Limb (tissue), 2 donors: ENCODE results near the gene BRK1.
"Not testable (repeated sequence)": the region's sequence is repeated elsewhere in the genome, so short reads cannot be mapped to it uniquely, and the experiment has no call there.

Experiments
- DNase-seq, 2 donors: peaks; one replicate each; pipeline ENCODE4 v3.0.0-alpha.2; 2016; ENCODE audit errors: extremely low spot score in 2 of 2

The BRK1 gene

DNA sequence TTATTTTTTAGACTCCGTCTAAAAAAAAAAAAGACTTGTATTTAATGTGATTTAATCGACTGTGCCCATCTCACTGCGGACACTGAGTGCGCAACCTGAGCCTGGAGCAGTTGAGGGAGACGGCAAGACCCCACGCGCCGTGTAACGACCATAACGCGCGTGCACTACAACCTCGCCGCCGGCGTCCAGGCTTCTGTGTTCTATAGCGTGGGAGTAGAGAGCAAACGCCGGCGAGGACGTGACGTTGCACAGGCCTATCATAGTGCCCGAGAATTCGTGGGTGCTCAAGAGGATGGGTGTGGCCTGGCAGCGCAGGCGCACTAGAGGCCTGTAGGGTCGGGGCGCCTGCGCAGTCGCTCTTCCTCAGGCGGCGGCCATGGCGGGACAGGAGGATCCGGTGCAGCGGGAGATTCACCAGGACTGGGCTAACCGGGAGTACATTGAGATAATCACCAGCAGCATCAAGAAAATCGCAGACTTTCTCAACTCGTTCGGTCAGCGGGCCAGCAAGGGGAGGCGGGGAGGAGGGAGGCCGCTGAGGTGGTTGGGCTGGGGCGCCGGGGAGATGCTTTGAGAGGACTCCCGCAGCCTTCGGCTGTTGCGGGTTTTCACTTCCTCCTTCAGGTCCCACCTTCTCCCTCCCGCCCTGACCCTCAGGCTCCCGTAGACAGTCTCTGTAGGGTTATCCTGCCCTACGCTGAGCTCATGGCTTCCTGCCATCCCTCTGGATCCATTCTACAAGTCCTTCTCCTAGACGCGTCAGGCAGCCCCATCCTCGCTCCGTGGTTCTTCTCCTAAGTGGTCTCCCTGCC is at the start of gene BRK1:
Gene BRK1 (plus strand): TSS at position 350 of the 812 bp plus-strand sequence. CDS start 27 bp downstream, at position 377.
- DNase-seq = peak; percentile 92 to 97

DNA sequence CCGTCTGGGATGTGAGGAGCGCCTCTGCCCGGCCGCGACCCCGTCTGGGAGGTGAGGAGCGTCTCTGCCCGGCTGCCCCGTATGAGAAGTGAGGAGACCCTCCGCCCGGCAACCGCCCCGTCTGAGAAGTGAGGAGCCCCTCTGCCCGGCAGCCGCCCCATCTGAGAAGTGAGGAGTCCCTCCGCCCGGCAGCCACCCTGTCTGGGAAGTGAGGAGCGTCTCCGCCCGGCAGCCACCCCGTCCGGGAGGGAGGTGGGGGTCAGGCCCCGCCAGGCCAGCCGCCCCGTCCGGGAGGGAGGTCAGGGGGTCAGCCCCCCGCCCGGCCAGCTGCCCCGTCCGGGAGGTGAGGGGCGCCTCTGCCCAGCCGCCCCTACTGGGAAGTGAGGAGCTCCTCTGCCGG is 45.4 kb upstream of the BRK1 start:
- DNase-seq = not testable (repeated sequence)

DNA sequence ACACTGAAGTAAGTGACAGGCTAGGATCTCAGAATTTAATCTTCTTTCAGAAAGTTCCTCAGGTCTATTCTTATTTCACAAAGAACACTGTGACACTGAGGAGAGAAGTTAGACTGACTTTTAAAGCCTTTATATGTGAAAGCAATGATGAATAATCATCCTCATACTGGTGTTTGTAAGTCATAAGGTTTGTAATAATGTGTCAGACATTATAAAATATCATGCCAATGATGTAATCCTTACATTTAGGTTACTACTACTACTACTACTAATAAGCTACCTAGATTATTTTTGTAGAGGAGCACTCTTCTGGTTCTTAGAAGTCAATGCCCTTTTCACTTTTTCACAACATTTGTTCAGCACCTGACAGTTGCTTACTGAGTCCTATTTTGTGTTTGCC is 40.8 kb upstream of the BRK1 start:
- DNase-seq = no peak

DNA sequence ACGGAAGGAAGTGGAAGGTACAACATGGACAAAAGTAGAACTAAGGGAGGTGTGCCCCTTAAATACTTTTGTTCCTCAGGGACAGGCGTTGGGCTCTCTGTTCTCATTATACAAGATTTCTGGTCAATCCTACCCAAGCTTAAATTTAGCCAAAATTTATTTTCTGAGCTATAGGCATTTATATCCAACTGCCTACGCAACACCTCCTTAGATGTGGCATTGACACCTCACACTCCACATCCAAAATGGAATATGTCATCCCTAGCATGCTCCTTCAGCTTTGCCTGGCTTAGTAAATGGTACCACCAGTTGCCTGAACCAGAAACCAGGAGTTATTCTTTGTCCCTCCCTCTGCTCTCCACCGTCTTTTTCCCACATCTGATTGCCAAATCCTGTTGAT is 33.6 kb upstream of the BRK1 start:
- no peak for DNase-seq

DNA sequence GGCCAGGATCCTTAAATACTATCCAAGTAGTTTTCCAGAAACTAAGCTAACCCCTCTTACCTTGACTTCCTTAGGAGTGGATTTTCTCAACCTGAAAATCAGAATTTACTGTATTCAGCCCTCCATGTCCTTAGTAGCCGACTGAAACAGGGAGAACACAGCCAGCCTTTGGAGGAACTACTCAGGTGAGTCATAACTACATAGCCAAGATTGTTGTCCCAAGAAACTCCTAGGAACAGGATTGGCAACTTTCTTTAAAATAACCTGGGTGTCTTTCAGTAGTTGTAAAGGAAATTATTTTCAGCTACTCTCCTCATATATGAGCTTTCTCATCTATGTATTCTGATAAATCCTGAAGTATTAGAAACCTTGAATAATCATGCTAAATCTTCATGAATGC is 29.7 kb upstream of the BRK1 start:
- DNase-seq = no peak

DNA sequence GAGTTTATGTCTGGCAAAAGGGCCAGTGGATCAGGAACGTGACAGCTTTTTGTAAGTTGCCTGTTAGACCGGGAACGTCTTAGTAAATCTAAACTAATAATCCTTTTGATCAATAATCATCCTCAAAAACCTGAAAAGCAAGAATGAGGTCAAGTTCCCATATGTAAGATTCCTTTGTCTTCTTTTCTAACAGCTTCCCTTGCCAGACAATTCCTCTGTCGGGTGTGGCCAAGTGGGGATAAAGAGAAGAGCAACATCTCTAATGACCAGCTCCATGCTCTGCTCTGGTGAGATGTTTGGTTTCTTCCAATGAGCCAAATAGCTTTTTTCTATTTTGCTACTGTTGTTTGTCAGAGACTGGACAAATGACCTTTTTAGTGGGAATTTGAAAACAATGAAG is 27.2 kb upstream of the BRK1 start:
- DNase-seq = no peak

DNA sequence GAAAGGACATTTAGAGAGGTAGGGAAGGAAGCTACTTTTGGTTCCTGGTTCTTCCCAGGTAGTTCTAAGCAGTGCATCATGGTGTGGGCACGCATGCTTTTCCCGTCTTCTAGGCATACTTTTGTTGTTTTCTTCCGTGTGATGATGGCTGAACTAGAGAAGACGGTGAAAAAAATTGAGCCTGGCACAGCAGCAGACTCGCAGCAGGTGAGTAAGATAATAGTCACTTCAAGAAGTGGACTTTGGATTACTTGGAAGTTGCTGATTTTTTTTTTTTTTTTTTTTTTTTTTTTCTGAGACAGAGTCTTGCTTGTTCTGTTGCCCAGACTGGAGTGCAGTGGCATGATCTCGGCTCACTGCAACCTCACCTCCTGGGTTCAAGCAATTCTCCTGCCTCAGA is 25.3 kb upstream of the BRK1 start:
- DNase-seq = no peak

DNA sequence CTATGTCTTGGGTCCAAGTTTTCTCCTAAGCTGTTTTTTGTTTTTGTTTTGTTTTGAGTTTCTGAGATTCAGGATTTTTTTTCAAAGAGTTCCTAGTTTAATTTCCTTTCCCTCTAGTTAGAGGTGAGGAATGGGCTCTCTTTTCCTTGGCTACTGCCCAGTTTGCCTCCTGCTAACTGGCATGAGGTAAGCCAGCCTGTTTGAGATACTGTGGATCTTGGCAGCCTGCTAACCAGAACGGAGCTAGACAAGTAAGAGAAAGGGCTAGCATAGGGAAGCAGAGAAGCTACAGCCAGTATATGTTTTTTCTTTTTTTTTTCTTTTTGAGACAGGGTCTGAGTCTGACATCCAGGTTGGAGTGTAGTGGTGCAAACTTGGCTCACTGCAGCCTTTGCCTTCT is 24.7 kb upstream of the BRK1 start:
- DNase-seq = not testable (repeated sequence)

DNA sequence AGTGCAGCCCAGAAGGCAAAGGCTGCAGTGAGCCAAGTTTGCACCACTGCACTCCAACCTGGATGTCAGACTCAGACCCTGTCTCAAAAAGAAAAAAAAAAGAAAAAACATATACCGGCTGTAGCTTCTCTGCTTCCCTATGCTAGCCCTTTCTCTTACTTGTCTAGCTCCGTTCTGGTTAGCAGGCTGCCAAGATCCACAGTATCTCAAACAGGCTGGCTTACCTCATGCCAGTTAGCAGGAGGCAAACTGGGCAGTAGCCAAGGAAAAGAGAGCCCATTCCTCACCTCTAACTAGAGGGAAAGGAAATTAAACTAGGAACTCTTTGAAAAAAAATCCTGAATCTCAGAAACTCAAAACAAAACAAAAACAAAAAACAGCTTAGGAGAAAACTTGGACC is 24.1 kb upstream of the BRK1 start:
- not testable (repeated sequence) for DNase-seq

DNA sequence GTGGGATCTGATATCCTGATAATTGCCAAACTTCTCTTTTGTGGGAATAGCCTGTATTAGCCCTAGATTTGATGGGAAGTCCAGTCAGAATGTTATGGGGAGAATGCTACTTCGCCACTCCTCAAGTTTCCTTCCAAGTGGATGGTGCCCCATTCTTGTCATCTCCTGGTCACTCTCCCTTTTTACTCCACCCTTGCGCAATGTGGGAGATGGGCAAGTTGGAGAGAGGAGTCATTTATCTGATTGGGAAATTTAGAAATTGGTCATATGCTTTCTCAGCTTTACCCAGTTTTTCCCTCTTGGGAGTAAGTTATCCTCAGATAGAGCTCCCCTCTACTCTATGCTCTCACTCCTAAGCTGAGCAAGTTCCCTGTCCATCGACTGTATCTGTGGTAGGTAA is 21.8 kb upstream of the BRK1 start:
- no peak for DNase-seq

DNA sequence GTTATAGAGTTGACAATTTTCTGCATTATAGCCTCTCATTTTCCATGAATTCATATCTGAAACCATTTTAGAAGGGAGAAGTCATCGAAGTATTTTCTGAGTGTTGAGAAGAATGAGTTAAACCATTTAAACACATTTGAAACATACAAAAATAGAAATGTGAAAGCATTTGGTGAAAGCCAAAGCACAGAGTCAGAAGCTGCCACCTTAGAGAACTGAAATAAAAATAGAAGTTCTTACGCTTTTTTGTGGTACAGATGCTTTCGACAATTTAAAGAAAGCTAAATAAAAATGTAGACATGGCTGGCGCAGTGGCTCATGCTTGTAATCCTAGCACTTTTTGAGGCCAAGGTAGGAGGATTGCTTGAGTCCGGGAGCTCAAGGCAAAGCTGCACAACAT is 16.4 kb upstream of the BRK1 start:
- no peak for DNase-seq

DNA sequence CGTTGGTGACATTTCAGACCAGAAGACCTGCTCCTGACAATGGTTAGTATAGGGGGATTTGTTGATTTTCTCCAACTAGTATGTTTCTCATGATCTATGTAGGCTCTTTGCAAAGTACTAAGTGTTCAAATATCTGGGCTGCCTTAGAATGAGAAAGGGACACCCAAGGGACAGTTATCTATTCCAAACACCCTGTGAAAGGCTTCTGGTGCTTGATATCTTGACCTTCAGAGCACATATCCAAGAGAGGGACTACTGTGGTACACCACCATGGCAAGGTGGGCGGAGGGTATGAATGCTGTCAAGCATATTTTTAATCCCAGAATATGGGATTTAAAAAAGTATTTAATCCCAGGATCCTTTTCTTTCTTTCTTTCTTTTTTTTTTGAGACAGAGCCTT is 8.6 kb upstream of the BRK1 start:
- no peak for DNase-seq

DNA sequence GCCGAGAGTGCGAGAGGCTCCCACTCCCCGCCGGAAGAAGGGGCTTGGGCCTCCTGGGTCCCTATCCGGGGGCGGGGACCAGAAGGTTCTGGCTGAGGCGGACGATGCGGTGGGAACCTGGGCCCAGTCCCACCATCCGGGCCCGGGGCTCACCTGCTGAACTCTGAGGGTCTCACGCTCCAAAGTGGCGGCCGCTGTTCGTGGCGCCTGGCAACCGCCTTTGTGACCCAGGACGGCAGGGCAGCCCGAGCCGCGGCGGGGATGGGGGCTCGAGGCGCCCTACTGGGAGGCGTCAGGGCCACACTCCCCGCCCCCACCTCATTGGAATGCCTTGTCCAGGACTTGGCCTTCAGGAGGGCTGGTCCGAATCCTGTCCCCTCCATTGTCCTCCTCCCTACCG is 7.4 kb upstream of the BRK1 start, which contains the start of gene FANCD2OS:
Gene FANCD2OS (minus strand): TSS at position 165 of the 400 bp plus-strand sequence. CDS start 3,481 bp downstream, outside the sequence.
- DNase-seq = no peak

DNA sequence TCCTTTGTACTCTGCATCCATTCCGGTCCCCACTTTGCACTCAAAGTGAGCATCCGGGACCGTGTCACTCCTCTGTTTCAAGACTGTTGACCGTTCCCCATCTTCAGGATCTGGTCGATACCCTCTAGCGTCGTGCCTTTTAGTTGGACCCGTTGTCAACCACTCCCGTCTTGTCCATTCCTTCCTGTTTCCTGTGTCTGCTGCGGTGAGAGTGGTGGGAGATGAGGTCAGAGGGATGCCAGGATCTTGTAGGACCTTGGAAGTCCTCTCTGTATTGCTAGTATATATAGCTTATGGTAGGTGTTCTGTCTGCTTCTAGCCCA is 624 bp downstream of the BRK1 start:
- DNase-seq = no peak

DNA sequence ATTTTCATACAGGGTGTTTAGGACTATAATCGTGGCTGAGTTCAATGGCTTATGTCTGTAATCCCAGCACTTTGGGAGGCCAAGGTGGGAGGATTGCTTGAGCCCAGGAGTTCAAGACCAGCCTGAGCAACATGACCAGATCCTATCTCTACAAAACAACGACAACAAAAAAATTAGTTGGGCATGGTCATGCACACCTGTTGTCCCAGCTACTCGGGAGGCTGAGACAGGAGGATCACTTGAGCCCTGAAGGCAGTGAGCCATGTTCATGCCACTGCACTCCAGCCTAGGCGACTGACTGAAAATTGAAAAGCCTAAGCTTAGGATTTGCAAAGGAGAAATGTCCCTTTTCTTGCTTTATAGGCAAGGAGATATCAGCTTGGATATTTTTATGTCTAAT is 1.5 kb downstream of the BRK1 start:
- DNase-seq = no peak

DNA sequence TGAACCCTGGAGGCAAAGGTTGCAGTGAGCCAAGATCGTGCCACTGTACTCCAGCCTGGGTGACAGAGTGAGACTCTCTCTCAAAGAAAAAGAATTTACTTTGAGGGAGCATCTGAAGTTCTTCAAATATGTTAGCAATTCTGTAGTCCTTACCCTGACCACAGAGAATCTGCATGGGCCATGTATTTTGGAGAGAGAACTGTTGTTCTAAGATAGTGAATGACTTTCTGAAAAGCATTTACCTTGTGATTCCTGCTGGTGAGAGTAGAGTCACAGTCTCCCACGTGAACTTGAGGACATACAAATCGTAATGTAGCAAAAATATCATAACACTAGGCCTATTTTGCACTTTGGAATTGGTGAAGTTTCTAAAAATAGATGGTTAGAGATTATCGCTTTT is 3.9 kb downstream of the BRK1 start:
- no peak for DNase-seq

DNA sequence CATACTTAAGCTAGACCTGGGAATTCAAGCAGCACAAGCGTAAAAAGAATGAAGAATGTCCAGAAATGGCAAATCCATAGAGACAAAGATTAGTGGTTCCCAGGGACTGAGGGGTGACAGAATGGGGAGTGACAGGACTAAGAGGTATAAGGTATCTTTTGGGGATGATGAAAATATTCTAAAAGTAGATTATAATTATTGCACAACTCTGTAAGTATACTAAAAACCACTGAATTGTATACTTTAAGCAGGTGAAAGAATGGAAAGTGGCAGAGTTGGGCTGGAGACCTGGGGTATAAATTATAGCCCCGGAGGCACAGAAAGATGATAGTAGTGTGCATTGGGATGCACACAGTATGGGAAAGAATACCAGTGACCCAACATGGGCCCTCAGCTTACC is 5.6 kb downstream of the BRK1 start:
- no peak for DNase-seq

DNA sequence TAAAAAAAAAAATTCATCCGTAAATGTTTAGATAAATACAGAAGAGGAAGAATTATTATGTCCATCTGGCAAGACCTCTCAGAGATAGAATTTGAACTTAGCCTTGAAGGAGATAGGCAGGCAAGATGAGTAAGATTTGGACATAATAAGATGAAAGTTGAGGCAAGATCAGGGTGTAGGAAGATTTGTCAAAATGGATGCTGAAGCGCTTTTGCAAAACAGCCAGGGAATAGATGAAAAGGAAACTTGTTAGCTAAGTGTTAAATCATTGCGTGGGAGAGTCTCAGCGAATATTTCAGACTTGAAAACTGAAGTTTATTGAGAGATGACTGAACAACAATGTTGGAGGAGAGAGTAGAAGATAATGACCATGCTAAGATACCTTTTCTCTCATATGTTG is 7.2 kb downstream of the BRK1 start:
- no peak for DNase-seq

DNA sequence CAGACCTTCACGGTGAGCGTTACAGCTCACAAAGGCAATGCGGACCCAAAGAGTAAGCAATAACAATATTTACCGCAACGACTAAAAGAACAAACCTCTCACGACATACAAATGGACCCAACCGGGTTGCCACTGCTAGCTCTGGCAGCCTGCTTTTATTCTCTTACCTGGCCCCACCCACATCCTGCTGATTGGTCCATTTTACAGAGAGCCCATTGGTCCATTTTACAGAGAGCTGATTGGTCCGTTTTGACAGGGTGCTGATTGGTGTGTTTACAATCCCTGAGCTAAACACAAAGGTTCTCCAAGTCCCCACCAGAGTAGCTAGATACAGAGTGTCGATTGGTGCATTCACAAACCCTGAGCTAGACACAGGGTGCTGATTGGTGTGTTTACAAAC is 20.4 kb downstream of the BRK1 start:
- DNase-seq = not testable (repeated sequence)

DNA sequence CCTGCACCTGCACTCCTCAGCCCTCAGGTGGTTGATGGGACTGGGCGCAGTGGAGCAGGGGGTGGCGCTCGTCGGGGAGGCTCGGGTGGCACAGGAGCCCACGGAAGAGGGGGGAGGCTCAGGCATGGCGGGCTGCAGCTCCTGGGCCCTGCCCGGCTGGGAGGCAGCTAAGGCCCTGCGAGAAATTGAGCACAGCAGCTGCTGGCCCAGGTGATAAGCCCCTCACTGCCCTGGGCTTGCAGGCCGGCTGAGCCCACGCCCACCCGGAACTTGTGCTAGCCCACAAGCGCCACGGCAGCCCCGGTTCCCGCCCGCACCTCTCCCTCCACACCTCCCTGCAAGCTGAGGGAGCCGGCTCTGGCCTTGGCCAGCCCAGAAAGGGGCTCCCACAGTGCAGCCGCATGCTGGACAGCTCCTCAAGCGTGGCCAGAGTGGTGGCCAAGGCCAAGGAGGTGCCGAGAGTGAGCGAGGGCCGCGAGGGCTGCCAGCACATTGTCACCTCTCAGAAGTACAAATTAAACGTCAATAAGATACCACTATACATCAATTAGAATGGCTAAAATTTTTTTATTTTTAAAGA is 21.0 kb downstream of the BRK1 start:
- DNase-seq = no peak

DNA sequence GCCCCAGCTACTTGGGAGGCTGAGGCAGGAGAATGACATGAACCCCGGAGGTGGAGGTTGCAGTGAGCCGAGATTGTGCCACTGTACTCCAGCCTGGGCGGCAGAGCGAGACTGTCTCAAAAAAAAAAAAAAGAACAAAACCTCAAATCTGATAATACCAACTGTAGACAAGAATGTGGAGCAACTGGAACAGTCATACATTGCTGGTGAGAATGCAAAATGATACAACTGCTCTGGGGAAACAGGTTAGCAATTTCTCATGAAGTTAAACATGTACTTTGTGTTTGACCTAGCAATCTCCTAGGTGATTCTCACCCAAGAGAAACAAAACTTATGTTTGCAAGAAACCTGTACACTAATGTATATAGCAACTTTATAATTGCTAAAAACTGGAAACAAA is 21.7 kb downstream of the BRK1 start:
- DNase-seq = no peak

DNA sequence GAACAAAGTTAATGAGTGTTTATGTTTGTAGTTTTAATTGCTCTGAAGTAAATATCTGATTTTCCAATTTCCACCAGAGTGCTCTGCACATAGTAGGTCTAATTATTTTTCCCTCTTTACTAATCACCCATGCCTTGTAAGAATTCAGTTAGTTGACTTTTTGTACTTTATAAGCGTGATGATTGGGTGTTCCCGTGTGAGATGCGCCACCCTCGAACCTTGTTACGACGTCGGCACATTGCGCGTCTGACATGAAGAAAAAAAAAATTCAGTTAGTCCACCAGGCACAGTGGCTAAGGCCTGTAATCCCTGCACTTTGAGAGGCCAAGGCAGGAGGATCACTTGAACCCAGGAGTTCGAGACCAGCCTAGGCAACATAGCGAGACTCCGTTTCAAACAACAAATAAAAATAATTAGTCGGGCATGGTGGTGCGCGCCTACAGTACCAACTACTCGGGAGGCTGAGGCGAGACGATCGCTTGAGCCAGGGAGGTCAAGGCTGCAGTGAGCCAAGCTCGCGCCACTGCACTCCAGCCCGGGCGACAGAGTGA is 25.6 kb downstream of the BRK1 start:
- DNase-seq = no peak
